Spleen (tissue), 11 donors: Measurements from ENCODE around the gene TSPAN12. TPM values are rescaled to one million over a fixed set of nuclear protein-coding genes. Genes with fewer than 3 reads are reported as not detected.

Source experiments
- DNase-seq: peaks from one replicate; pipeline ENCODE4 v3.0.0-alpha.2; 2020
- H3K27ac ChIP-seq, 8 donors: fragments of 200-600 bp; sonication (generic) in 7 of 8; 1 replicate in 4 of 8; 2 replicates in 4 of 8; pipeline versions ENCODE4 v1.5.0 to v1.8.0; 2016 to 2021; ENCODE audit warnings: inconsistent platforms in 4 of 8, mild to moderate bottlenecking in 4 of 8, moderate library complexity in 1 of 8
- H3K27me3 ChIP-seq, 7 donors: fragments of 200-600 bp; sonication (generic) in 6 of 7; replicated peaks in 1 of 7; 1 replicate in 4 of 7; 2 replicates in 3 of 7; pipeline versions ENCODE4 v1.5.0 to v1.8.0; 2016 to 2021; ENCODE audit warnings: inconsistent platforms in 3 of 7, mild to moderate bottlenecking in 1 of 7
- H3K36me3 ChIP-seq, 6 donors: fragments of 200-600 bp; sonication (generic) in 5 of 6; 1 replicate in 4 of 6; 2 replicates in 2 of 6; pipeline versions ENCODE4 v1.5.0 to v1.8.0; 2016 to 2021; ENCODE audit warnings: inconsistent platforms in 2 of 6
- H3K4me1 ChIP-seq, 6 donors: fragments of 200-600 bp; sonication (generic) in 5 of 6; 1 replicate in 3 of 6; 2 replicates in 3 of 6; pipeline versions ENCODE4 v1.5.0 to v1.8.0; 2016 to 2021; ENCODE audit warnings: inconsistent platforms in 3 of 6
- H3K4me3 ChIP-seq, 8 donors: fragments of 200-600 bp; sonication (generic) in 7 of 8; 1 replicate in 4 of 8; 2 replicates in 4 of 8; pipeline versions ENCODE4 v1.5.0 to v1.8.0; 2016 to 2021; ENCODE audit warnings: inconsistent platforms in 4 of 8, mild to moderate bottlenecking in 4 of 8, moderate library complexity in 2 of 8
- H3K9me3 ChIP-seq, 8 donors: fragments of 200-600 bp; sonication (generic) in 7 of 8; 1 replicate in 4 of 8; 2 replicates in 4 of 8; pipeline versions ENCODE4 v1.5.0 to v1.8.0; 2016 to 2021; ENCODE audit warnings: inconsistent platforms in 4 of 8
- CTCF ChIP-seq, 11 experiments: fragments of 200-600 bp in 7 of 11; fragments of 450-650 bp in 4 of 11; sonication (generic) in 4 of 11; IDR thresholded peaks in 8 of 11; conservative IDR thresholded peaks in 3 of 11; 1 replicate in 7 of 11; 2 replicates in 4 of 11; pipeline versions ENCODE4 v1.4.0 to v1.8.0; 2016 to 2021; ENCODE audit warnings: antibody characterized with exemption in 11 of 11, inconsistent platforms in 4 of 11, mild to moderate bottlenecking in 1 of 11
- POLR2A ChIP-seq, 3 donors: fragments of 450-650 bp; IDR thresholded peaks; one replicate each; pipeline ENCODE4 v1.5.1; 2017; ENCODE audit warnings: antibody characterized with exemption in 3 of 3, mild to moderate bottlenecking in 1 of 3
- POLR2AphosphoS5 ChIP-seq, 3 donors: sonication (generic); formaldehyde crosslinking; IDR thresholded peaks; one replicate each; pipeline ENCODE4 v1.5.1; 2017; ENCODE audit warnings: antibody characterized with exemption in 3 of 3
- WGBS, 5 donors: extraction: QIAGEN DNeasy Blood & Tissue Kit in 3 of 5; methylation state at CpG; one replicate each; pipeline versions ENCODE4 v1.1.5 to v1.1.7; 2013 to 2018; 5-methylcytosine and 5-hydroxymethylcytosine counted together
- intact Hi-C: fragments of 100-400 bp; cut with DNase I; formaldehyde crosslinking; loops from one replicate; pipeline ENCODE4 v1.15.0; 2023; ENCODE audit warnings: low total_unique reads
- polyA plus RNA-seq, 3 donors: library from polyadenylated mRNA; stranded (reverse); fragments of 200-250 nt; gene quantifications; one replicate each; pipeline ENCODE4 v1.2.1, GENCODE V29; 2013
- total RNA-seq, 7 donors: library from RNA; depleted of rRNA in 3 of 7; stranded (reverse); fragments of >200 nt in 3 of 7; fragmentation: NEBNext Ultra II Directional in 4 of 7; extraction: Animal tissue kit (Norgen Biotek cat#: 25700) in 4 of 7; gene quantifications; one replicate each; pipeline versions ENCODE4 v1.1.0 to v1.2.1, GENCODE V29; 2016 to 2021
- donor health status: healthy with polysubstance abuse.
- donor health status: DM: no; HTN: no; CAD: no; lungs with moderate emphysema.
- donor health status: DM: no; HTN: no; CAD: no.
- donor health status: Bipolar disorder and iron deficiency.
- donor health status: healthy.
- donor health status: DM: no; HTN: no; CAD: no.
- donor health status: DM: yes; HTN: yes; CAD: no.

Gene TSPAN12
- total and polyA plus RNA-seq, 10 donors = 4.7 to 61.2 (median 41.4) TPM

GRCh38 chr7:120809260-120809659 is 48.7 kb downstream of the TSPAN12 start:
- WGBS, 5 donors = 70 to 84% (median 73%) methylated on average over 3 of the region's 3 CpGs
- intact Hi-C loops = loop anchor here (5.0 to 10.0 kb wide), 2 partner anchors 48 to 126 kb away; partner anchors contain the start of gene TSPAN12
- Histone ChIP-seq H3K27me3 (no peaks in the 10 kb centered on the region), H3K9me3 (no peaks in the 10 kb centered on the region), H3K27ac (no peak overlapping the region), H3K4me1 (peaks cover 0 to 16% (median 0%) of the 10 kb centered on the region in 6 donors), H3K36me3 (no peaks in the 10 kb centered on the region), H3K4me3 (no peak overlapping the region)
- TF ChIP-seq POLR2A (IDR thresholded peaks at IDR 0.05) (no peak), CTCF (IDR thresholded peaks at IDR 0.05 in 8 of 11, conservative IDR thresholded peaks at IDR 0.05 in 3 of 11) (no peak), POLR2AphosphoS5 (IDR thresholded peaks at IDR 0.05) (no peak)
- DNase-seq = no peak

- 65 to 91% (median 71%) methylated on average over 2 of the region's 2 CpGs for WGBS, 5 donors
- H3K27ac ChIP-seq = peak overlapping the region in 1 of 8 donors; percentile 17
- no peaks in the 10 kb centered on the region for H3K36me3 ChIP-seq
- intact Hi-C loops = loop anchor here (5.0 to 10.0 kb wide), 2 partner anchors 50 to 127 kb away; partner anchors contain the start of gene TSPAN12
- no peak for DNase-seq
- no peaks in the 10 kb centered on the region for H3K9me3 ChIP-seq
- no peaks in the 10 kb centered on the region for H3K27me3 ChIP-seq
- H3K4me3 ChIP-seq = no peak overlapping the region
- H3K4me1 ChIP-seq = peaks cover 0 to 16% (median 0%) of the 10 kb centered on the region in 6 donors
- no peak for TF ChIP-seq CTCF (IDR thresholded peaks at IDR 0.05 in 8 of 11, conservative IDR thresholded peaks at IDR 0.05 in 3 of 11)
- TF ChIP-seq POLR2A (IDR thresholded peaks at IDR 0.05) = no peak
- no peak for TF ChIP-seq POLR2AphosphoS5 (IDR thresholded peaks at IDR 0.05)
These were observed 50.6 kb downstream of the TSPAN12 start for GRCh38 chr7:120807390-120807789.

- intact Hi-C loops = loop anchor here (5.0 to 10.0 kb wide), 2 partner anchors 51 to 128 kb away; partner anchors contain the start of gene TSPAN12
- H3K36me3 ChIP-seq = no peaks in the 10 kb centered on the region
- H3K4me3 ChIP-seq = no peak overlapping the region
- no peaks in the 10 kb centered on the region for H3K27me3 ChIP-seq
- H3K4me1 ChIP-seq = peaks cover 0 to 16% (median 0%) of the 10 kb centered on the region in 6 donors
- H3K9me3 ChIP-seq = no peaks in the 10 kb centered on the region
- peak overlapping the region in 1 of 8 donors; percentile 11 for H3K27ac ChIP-seq
- no peak for DNase-seq
- WGBS, 5 donors = 57 to 91% (median 70%) methylated on average over 1 of the region's 1 CpG
- TF ChIP-seq POLR2AphosphoS5 (IDR thresholded peaks at IDR 0.05) = no peak
- TF ChIP-seq CTCF (IDR thresholded peaks at IDR 0.05 in 8 of 11, conservative IDR thresholded peaks at IDR 0.05 in 3 of 11) = no peak
- TF ChIP-seq POLR2A (IDR thresholded peaks at IDR 0.05) = no peak
These were observed 51.3 kb downstream of the TSPAN12 start for GRCh38 chr7:120806669-120807068.

GRCh38 chr7:120805636-120806388 is 52.1 kb downstream of the TSPAN12 start:
- Histone ChIP-seq H3K4me1 (peaks cover 0 to 16% (median 0%) of the 10 kb centered on the region in 6 donors), H3K27me3 (no peaks in the 10 kb centered on the region), H3K9me3 (no peaks in the 10 kb centered on the region), H3K4me3 (no peak overlapping the region), H3K27ac (no peak overlapping the region), H3K36me3 (no peaks in the 10 kb centered on the region)
- DNase-seq = no peak
- TF ChIP-seq CTCF (IDR thresholded peaks at IDR 0.05 in 8 of 11, conservative IDR thresholded peaks at IDR 0.05 in 3 of 11) = peak; percentile 30 to 76 (median 70)
- TF ChIP-seq POLR2AphosphoS5 (IDR thresholded peaks at IDR 0.05) = no peak
- 34 to 41% (median 38%) methylated on average over 3 of the region's 3 CpGs for WGBS, 5 donors
- intact Hi-C loops = loop anchor here (5.0 to 10.0 kb wide), 2 partner anchors 51 to 129 kb away; partner anchors contain the start of gene TSPAN12
